Measurements from ENCODE around the gene CEP295NL.
"Not testable (repeated sequence)": the region's sequence is repeated elsewhere in the genome, so short reads cannot be mapped to it uniquely, and the experiment has no call there.

The CEP295NL gene

GRCh38 chr17:78888941-78889518, 14.0 kb downstream of the CEP295NL start:
- no peak for DNase-seq (ENCODE audit: low read depth in 2 of 2)

- DNase-seq (ENCODE audit: low read depth in 2 of 2) = no peak
Observed at GRCh38 chr17:78886954-78887353, 16.0 kb downstream of the CEP295NL start.

GRCh38 chr17:78885956-78886355, 17.0 kb downstream of the CEP295NL start:
- no peak for DNase-seq (ENCODE audit: low read depth in 2 of 2)

- no peak for DNase-seq (ENCODE audit: low read depth in 2 of 2)
Observed at GRCh38 chr17:78884876-78885667, 17.9 kb downstream of the CEP295NL start.

GRCh38 chr17:78884148-78884825, 18.7 kb downstream of the CEP295NL start:
- no peak for DNase-seq (ENCODE audit: low read depth in 2 of 2)

- no peak for DNase-seq (ENCODE audit: low read depth in 2 of 2)
Observed at GRCh38 chr17:78883533-78884131, 19.4 kb downstream of the CEP295NL start.

- DNase-seq (ENCODE audit: low read depth in 2 of 2) = no peak
Observed at GRCh38 chr17:78883089-78883532, 19.9 kb downstream of the CEP295NL start.

GRCh38 chr17:78882540-78883088, 20.4 kb downstream of the CEP295NL start:
- no peak for DNase-seq (ENCODE audit: low read depth in 2 of 2)

- DNase-seq (ENCODE audit: low read depth in 2 of 2) = no peak
Observed at GRCh38 chr17:78879635-78880186, 23.3 kb downstream of the CEP295NL start.

- no peak for DNase-seq (ENCODE audit: low read depth in 2 of 2)
Observed at GRCh38 chr17:78878871-78879527, 24.0 kb downstream of the CEP295NL start.

- no peak for DNase-seq (ENCODE audit: low read depth in 2 of 2)
Observed at GRCh38 chr17:78878261-78878660, 24.7 kb downstream of the CEP295NL start.

- DNase-seq (ENCODE audit: low read depth in 2 of 2) = not testable (repeated sequence)
Observed at GRCh38 chr17:78876954-78877517, 26.0 kb downstream of the CEP295NL start.

- DNase-seq (ENCODE audit: low read depth in 2 of 2) = no peak
Observed at GRCh38 chr17:78876094-78876597, 26.9 kb downstream of the CEP295NL start.

GRCh38 chr17:78875363-78876093, 27.5 kb downstream of the CEP295NL start:
- DNase-seq (ENCODE audit: low read depth in 2 of 2) = no peak

GRCh38 chr17:78873519-78874340, 29.3 kb downstream of the CEP295NL start:
- DNase-seq (ENCODE audit: low read depth in 2 of 2) = no peak

- no peak for DNase-seq (ENCODE audit: low read depth in 2 of 2)
Observed at GRCh38 chr17:78872486-78872885, 30.5 kb downstream of the CEP295NL start.

- DNase-seq (ENCODE audit: low read depth in 2 of 2) = no peak
Observed at GRCh38 chr17:78870621-78871020, 32.4 kb downstream of the CEP295NL start.

GRCh38 chr17:78868391-78868790, 34.6 kb downstream of the CEP295NL start:
- DNase-seq (ENCODE audit: low read depth in 2 of 2) = no peak

- not testable (repeated sequence) for DNase-seq (ENCODE audit: low read depth in 2 of 2)
Observed at GRCh38 chr17:78867046-78867445, 36.0 kb downstream of the CEP295NL start.

Measured in activated CD8-positive, alpha-beta memory T cell treated with anti-CD3 and anti-CD28 coated beads for 4 hours (primary cell).